Tibial nerve (tissue), 4 donors: ENCODE measurements around the gene ATP8B1. TPM values are rescaled to one million over a fixed set of nuclear protein-coding genes. Genes with fewer than 3 reads are reported as not detected.

Experiments
- DNase-seq, 2 donors: peaks; one replicate each; pipeline ENCODE4 v3.0.0-alpha.2; 2019; ENCODE audit warnings: low spot score in 2 of 2
- H3K27ac ChIP-seq, 4 donors: fragments of 200-600 bp; sonication (generic) in 3 of 4; one replicate each; pipeline ENCODE4 v1.5.1; 2017 to 2019; ENCODE audit warnings: mild to moderate bottlenecking in 1 of 4
- H3K27me3 ChIP-seq, 2 donors: fragments of 200-600 bp; sonication (generic) in 1 of 2; one replicate each; pipeline versions ENCODE4 v1.5.1 to v1.6.0; 2017 to 2019
- H3K36me3 ChIP-seq, 3 donors: fragments of 200-600 bp; sonication (generic); one replicate each; pipeline ENCODE4 v1.5.1; 2018 to 2019
- H3K4me1 ChIP-seq, 4 donors: fragments of 200-600 bp; sonication (generic) in 3 of 4; one replicate each; pipeline ENCODE4 v1.5.1; 2017 to 2019
- H3K4me3 ChIP-seq, 4 donors: fragments of 200-600 bp; sonication (generic) in 3 of 4; one replicate each; pipeline ENCODE4 v1.5.1; 2017 to 2019; ENCODE audit warnings: mild to moderate bottlenecking in 1 of 4, moderate library complexity in 1 of 4
- H3K9me3 ChIP-seq, 4 donors: fragments of 200-600 bp; sonication (generic) in 3 of 4; one replicate each; pipeline ENCODE4 v1.5.1; 2017 to 2019
- CTCF ChIP-seq, 5 experiments: fragments of 200-600 bp in 3 of 5; fragments of 450-650 bp in 2 of 5; sonication (generic) in 3 of 5; IDR thresholded peaks; one replicate each; pipeline ENCODE4 v1.5.1; 2016 to 2019; ENCODE audit warnings: antibody characterized with exemption in 5 of 5, mild to moderate bottlenecking in 3 of 5, moderate library complexity in 2 of 5
- EP300 ChIP-seq, 2 donors: sonication (generic); formaldehyde crosslinking; IDR thresholded peaks; one replicate each; pipeline ENCODE4 v1.6.1; 2017; ENCODE audit warnings: antibody characterized with exemption in 2 of 2, mild to moderate bottlenecking in 1 of 2
- POLR2A ChIP-seq, 2 donors: fragments of 450-650 bp; IDR thresholded peaks; one replicate each; pipeline ENCODE4 v1.6.1; 2017; ENCODE audit warnings: antibody characterized with exemption in 2 of 2, mild to moderate bottlenecking in 2 of 2, moderate library complexity in 2 of 2
- WGBS, 2 donors: methylation state at CpG; one replicate each; pipeline ENCODE4 v1.1.5; 2018; 5-methylcytosine and 5-hydroxymethylcytosine counted together
- total RNA-seq, 4 donors: library from RNA; depleted of rRNA; stranded (reverse); fragments of >200 nt; gene quantifications; one replicate each; pipeline ENCODE4 v1.1.0, GENCODE V29; 2016

ATP8B1 gene
- total RNA-seq, 4 donors from 2014 or later, result 8.0 to 25.8 (median 12.4) TPM

GRCh38 chr18:57819119-57819518 lies 16.0 kb upstream of the ATP8B1 start:
- H3K4me1 ChIP-seq, result peaks cover 0 to 6% (median 2%) of the 10 kb centered on the region in 4 donors
- WGBS, 2 donors, result 84 to 87% methylated on average over 3 of the region's 3 CpGs
- H3K9me3 ChIP-seq, result no peaks in the 10 kb centered on the region
- no peaks in the 10 kb centered on the region for H3K36me3 ChIP-seq
- TF ChIP-seq EP300 (IDR thresholded peaks at IDR 0.05), result no peak
- no peak for TF ChIP-seq CTCF (IDR thresholded peaks at IDR 0.05)
- TF ChIP-seq POLR2A (IDR thresholded peaks at IDR 0.05), result no peak
- DNase-seq, result no peak
- no peak overlapping the region for H3K4me3 ChIP-seq
- no peaks in the 10 kb centered on the region for H3K27me3 ChIP-seq
- H3K27ac ChIP-seq, result no peak overlapping the region

GRCh38 chr18:57816208-57816954 lies 13.3 kb upstream of the ATP8B1 start:
- TF ChIP-seq CTCF (IDR thresholded peaks at IDR 0.05) (no peak), POLR2A (IDR thresholded peaks at IDR 0.05) (no peak), EP300 (IDR thresholded peaks at IDR 0.05) (no peak)
- Histone ChIP-seq H3K9me3 (peaks cover 0 to 19% (median 0%) of the 10 kb centered on the region in 4 donors), H3K27me3 (no peaks in the 10 kb centered on the region), H3K27ac (no peak overlapping the region), H3K4me1 (peaks cover 0 to 6% (median 2%) of the 10 kb centered on the region in 4 donors), H3K4me3 (no peak overlapping the region), H3K36me3 (peaks cover 0 to 3% (median 0%) of the 10 kb centered on the region in 3 donors)
- WGBS, 2 donors, result 85 to 90% methylated on average over 9 to 10 of the region's 10 CpGs
- DNase-seq, result no peak

GRCh38 chr18:57814555-57814954 lies 11.4 kb upstream of the ATP8B1 start:
- Histone ChIP-seq H3K4me1 (no peaks in the 10 kb centered on the region), H3K9me3 (peaks cover 0 to 19% (median 0%) of the 10 kb centered on the region in 4 donors), H3K27ac (no peak overlapping the region), H3K4me3 (no peak overlapping the region), H3K27me3 (no peaks in the 10 kb centered on the region), H3K36me3 (peaks cover 0 to 3% (median 0%) of the 10 kb centered on the region in 3 donors)
- DNase-seq, result no peak
- TF ChIP-seq EP300 (IDR thresholded peaks at IDR 0.05) (no peak), CTCF (IDR thresholded peaks at IDR 0.05) (no peak), POLR2A (IDR thresholded peaks at IDR 0.05) (no peak)
- 69 to 76% methylated on average over 2 of the region's 2 CpGs for WGBS, 2 donors

- Histone ChIP-seq H3K9me3 (peaks cover 0 to 19% (median 0%) of the 10 kb centered on the region in 4 donors), H3K27ac (no peak overlapping the region), H3K27me3 (no peaks in the 10 kb centered on the region), H3K4me1 (peaks cover 0 to under 1% (median 0%) of the 10 kb centered on the region in 4 donors), H3K36me3 (peaks cover 0 to 3% (median 0%) of the 10 kb centered on the region in 3 donors), H3K4me3 (no peak overlapping the region)
- no peak for DNase-seq
- TF ChIP-seq CTCF (IDR thresholded peaks at IDR 0.05), result no peak
Observed at GRCh38 chr18:57813245-57813644, 10.1 kb upstream of the ATP8B1 start.

- no peak for DNase-seq
Observed at GRCh38 chr18:57812126-57812477, 9.0 kb upstream of the ATP8B1 start.

More at GRCh38 chr18:57812126-57812477, 9.0 kb upstream of the ATP8B1 start:
- no peak overlapping the region for H3K27ac ChIP-seq
- peaks cover 0 to 12% (median 0%) of the 10 kb centered on the region in 4 donors for H3K4me1 ChIP-seq
- no peaks in the 10 kb centered on the region for H3K27me3 ChIP-seq
- no peak overlapping the region for H3K4me3 ChIP-seq
- TF ChIP-seq POLR2A (IDR thresholded peaks at IDR 0.05) (no peak), CTCF (IDR thresholded peaks at IDR 0.05) (no peak), EP300 (IDR thresholded peaks at IDR 0.05) (no peak)
- peaks cover 0 to 19% (median 0%) of the 10 kb centered on the region in 4 donors for H3K9me3 ChIP-seq
- H3K36me3 ChIP-seq, result peaks cover 0 to 3% (median 0%) of the 10 kb centered on the region in 3 donors
